ENCODE results near the gene PPP1R9B.

The PPP1R9B gene

DNA sequence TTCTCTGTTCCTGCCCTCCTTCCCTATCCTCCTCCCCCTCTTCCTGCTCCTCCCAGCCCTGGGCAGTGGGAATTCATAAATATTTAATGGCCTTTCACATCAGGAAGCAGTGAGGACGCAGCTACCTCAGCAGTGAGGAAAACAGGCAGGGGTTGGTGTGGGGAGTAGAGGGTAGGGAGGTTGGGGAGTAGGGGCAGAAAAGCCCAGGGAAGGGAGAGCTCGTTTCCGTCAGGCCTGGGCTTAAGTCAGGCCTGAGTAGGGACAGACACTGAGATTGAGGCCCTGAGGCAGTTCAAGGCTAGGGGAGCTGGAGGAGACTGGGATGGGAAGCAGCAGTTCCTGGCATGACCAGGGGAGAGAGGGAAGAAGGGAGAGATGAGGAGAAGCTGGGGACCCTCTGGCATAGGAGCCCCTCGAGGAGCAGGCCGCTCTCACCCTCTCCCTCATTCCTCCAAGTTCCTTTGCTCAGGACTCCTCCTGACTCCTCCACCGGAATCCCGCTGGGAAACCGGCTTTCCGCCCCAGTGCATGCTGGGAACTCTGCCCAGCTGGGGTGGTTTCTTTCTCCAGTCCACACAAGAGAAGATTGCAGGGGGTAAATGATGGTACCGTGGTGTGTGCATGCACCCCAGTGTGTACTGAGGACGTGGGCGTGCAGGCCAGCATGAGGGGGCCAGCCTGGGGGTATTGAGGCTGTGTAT, 26.7 kb downstream of the PPP1R9B start:
- no peak for DNase-seq (ENCODE audit: low spot score)

DNA sequence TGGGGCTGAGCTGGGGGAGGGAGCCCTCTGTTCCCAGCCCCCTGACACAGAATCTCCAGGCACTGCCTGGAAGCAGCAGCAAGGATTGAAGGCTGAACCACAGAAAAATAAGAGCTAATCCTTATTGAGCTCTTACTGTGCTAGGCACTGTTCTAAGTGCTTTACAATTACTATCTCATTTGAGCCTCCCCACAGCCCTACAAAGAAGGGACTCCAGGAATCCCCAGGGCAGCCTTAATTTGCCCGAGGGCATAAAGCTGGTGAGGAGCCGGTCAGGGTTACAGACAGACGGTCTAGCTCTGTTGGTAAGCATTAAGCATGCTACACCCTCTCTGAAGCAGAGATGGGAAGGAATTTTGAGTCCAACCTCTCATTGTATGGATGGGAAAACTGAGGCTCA, 27.5 kb downstream of the PPP1R9B start:
- no peak for DNase-seq (ENCODE audit: low spot score)

DNA sequence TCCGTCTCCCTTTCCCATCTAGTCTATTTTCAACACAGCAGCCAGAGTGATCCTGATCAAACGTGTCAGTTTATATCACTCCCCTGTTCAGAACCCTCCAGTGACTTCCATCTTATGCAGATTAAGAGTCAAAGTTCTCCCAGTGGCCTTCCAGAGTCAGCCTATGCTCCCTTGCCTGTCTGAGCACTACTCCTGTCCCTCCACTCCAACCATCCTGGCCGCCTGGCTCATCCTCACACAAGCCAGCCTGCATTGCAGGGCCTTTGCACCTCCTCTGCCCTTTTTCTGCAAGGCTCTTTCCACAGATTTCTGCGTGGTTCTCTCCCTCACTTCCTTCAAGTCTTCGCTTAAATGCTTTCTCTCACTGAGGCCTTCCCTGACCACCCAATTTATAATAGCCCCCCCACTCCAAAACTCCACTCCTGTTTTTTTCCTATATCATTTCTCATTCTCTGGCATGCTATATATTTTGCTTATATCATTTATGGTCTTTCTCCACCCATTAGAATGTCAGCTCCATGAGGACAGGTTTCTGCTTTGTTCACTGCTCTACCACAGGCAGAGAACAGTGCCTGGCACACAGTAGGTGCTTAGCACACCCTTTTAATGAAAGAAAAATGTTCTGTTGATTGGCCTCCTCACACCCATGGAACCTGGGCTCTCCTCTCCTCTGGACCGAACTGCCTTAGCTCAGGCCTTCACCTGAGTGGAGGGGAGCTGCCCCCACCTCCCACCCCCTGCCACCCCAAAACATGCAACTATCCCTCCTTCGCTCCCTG, 29.8 kb downstream of the PPP1R9B start:
- no peak for DNase-seq (ENCODE audit: low spot score)

- DNase-seq (ENCODE audit: low spot score): no peak
These were observed 31.7 kb downstream of the PPP1R9B start for GRCh38 chr17:50118828-50119218.

DNA sequence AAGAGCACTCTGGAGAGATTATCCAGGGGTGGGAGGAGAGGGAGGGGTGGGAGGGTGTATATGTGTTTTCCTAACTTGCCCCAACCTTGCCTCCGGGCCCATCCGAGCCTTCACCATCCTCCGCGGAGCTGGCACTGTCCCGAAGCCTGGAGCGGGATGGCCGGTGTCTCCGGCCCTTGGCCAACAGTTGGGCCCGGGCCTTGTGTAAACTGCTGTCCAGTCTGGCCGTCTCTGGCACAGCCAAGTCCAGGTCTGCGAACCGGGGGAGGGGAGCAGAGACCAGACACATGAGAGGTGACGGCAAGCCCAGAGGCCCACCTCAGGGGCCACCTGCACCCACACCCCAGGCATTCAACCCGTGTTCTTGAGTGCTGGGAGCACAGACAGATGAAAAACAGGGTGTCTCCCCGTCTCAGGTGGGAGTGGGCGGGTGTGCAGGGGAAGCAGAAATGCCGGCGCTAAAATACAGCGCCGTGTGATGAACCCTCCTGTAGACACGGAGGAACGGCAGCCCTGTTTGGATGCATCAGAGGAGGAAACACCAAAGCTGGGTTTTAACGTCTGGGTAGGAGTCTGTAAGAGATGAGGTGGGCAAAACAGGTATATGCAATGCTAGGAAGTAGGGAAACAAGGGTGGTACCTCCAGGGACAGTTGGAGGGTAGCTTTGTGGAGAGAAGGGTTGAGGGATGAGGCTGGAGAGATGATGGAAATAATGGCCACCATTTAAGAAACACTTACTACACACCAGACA, 32.2 kb downstream of the PPP1R9B start:
- DNase-seq (ENCODE audit: low spot score): no peak

DNA sequence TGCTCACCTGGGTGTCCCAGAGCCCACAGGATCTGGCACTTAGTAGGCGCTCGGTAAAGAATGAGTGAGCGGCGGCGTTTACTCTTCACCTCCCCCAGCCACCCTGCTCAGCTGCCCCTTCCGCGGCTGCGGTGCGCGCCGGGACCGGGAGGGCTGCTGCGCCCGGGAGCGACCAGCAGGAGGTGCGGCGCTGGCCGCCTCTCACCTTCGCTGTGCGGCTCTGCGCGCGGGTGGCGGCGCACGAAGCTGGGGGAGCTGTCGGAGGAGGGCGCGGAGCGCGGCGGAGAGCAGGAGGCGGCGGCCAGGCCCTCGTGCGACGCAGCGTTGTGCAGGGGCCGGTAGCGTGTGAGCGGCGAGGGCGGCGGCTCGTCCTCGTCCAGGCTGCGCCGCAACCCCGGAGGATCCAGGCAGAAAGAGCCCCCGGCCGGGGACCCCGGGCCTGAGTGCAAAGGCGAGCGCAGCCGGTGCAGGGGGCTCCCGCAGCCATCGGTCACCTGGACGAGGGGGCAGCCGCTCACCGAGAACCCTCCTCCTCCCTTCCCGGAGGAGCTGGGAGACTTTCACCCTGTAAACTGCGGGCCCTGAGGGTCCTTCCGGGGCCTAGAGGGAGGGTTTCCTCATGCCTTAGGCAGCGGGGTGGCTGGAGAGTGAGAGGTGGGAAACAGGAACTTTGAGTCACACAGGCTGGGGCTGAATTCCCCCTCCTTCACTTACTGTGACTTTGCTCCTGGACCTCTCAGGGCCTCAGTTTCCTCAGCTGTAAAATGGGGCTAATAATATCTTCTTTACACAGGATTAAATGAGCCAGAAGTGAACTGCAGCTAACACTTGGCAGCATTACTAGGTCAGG, 33.0 kb downstream of the PPP1R9B start:
- DNase-seq (ENCODE audit: low spot score): no peak

GRCh38 chr17:50115756-50116155, 34.7 kb downstream of the PPP1R9B start:
- no peak for DNase-seq (ENCODE audit: low spot score)

DNA sequence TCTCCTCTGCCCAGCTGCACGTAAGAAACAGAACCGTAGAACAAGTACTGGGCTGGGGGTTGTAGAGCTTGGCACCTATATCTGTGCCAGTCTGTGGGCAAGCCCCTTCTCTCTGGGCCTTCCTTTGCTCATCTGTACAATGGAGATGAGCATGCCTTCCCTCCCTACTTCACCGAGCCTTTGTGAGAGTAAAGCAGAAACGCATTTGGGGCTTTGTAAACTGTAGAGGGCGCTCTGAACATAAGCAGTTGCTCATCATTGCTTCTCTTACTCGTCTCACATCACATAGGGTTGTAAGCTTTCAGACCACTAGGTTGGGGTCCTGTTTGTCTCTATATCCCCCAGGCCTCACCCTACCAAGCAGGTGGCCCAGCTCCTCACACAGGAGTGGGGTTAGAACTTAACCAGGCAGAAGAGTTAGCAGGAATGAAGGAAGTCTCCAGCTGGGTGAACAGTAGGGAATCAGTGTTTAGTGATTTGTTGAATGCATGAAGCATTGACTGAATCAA, 35.6 kb downstream of the PPP1R9B start:
- no peak for DNase-seq (ENCODE audit: low spot score)

DNA sequence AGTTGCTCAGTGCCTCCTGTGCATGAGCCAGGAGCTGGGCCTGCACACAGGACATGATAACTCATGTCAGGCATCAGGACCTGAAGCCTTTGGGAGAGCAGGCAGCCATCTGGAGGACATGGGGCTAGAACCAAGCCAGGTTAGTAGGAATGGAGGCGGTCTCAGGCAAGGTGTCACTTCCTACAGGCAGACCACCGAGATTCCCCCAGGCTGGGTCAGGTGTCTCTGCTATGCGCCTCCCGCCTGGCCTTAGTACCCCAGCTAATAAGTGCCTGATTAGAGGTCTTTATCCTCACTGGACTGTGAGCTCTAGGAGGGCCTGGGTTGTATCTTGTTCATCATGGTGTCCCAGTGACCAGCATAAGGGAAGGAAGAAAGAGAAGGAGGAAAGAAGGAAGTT, 36.1 kb downstream of the PPP1R9B start:
- DNase-seq (ENCODE audit: low spot score): no peak

DNA sequence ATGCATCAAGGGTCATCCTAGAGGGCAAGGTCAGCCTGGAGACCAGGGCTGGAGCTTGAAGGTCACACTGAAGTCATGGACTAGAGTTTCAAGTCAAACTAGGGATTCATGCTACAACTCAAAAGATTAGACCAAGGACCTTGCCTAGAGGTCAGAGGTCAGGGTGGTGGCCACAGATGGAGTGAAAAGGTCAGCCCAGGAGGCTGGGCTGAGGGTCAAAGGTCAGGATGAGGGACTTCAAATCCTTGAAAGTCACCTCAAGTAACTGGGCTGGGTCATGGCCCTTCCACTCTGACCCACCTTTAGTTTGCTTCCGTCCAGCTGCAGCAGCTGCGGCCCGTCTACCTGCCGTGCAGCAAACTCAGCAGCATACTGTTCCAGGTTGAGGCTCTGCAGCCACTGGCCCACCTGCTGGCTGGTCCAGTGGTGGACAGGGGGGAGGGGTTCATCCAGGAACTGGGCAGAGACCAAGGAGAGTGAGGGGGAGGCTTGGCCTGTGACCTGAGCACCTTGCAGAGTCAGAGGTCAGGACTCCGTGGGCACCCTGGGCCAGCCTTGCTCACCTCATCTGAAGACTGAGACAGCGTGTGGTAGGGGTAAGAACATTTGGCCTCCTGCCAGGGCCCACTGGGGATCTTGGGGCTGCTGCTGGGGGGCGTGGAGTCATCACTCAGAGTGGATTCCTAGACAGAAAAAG, 36.7 kb downstream of the PPP1R9B start:
- DNase-seq (ENCODE audit: low spot score): no peak

DNA sequence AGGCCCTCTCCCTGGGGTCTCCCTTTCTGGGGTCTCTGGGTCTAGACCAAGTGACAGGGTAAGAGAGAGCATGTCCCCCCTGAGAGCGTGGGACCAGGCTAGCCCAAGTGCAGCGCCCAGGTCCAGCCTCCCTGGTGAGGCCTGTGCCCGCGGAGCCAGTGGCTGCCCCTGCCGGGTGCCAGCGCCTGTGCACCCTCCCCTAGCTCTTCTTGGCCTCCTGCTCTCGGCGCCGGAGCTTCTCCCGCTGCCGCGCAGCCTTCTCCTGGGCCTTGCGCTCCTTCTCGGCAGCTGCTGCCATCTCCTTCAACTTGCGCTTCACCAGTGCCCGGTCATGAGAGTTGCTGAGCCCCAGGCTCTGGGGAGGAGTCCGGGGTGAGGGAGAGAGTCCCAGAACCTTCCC, 37.8 kb downstream of the PPP1R9B start:
- no peak for DNase-seq (ENCODE audit: low spot score)

DNA sequence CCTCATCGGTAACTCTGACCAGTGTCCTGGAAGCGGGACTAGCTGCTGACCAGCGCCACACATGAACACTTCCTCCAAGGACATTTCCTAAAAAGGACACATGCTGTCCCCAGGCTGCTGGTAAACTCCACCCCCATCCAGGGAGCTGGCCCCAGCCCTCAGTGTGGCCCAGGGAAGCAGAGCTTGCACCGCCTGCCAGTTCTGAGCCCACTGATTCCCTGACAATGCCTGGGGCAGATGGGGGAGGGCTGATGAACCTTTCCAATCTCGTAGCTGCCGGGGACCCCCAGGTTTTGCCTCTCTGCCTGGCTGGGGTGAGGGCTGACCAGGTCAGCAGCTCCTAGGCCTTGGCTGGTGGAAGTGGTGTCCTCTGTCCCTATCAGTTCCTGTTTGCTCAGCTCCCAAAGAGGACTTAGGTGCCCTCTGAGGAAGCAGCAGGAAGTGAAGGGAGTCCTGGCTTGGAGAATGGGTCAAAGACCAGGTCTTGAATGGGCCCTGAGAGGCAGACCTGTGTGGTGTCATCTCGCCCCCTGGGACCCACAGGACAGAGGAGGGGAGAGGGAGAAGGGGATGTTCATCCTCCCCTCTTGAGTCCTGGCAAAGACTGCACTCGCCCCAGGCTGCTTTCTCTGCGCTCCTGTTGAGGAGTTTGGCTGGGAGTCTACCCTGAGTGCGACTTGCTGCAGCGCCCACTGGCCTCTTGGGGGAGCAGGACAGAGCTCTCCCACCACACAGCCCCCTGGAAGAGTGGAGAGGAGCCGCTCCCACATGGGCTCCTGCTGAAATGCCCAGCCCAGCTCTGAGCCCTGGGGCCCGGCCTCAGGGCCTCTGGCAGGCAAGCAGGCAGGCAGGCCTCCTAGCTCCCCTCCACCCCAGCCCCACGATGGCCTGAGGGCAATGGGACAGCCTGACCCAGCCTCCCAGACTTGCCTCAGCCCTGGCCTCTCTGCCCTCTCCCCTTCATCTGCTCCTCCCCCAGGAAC, 38.5 kb downstream of the PPP1R9B start:
- no peak for DNase-seq (ENCODE audit: low spot score)

DNA sequence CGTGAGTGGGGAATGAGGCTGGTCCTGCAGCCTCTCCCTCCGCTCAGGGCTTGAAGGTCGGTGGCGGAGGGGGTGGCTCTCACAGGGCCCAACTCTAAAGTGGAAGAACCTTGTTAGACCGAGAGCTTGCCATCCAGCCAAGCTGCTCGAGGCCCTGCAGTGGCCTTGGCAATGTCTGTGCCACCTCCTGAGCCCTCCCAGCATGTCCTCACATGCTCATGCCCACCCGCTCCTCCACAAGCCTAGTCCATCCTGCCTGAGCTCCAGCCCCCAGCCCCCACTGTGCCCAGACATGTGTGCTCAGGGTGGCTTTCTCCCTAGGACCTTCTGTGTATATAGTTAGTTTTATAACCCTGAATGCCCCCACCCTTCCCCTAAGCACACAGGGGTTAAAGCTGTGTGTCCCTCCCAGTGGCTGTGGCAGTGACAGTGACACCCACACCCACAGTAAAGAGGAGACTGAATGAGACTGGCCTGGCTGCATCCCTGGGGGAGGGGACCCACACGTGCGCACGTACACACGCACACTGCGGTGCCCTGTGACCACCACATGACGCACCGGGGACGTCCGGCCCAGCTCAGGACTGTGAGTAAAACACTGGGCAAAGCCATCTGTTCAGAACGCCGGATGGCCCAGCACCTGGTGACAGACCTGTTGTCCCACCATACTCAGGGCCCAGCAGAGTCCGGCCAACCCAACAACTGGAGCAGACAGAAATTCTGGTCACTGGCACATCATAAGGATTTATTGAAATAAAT, 39.7 kb downstream of the PPP1R9B start:
- DNase-seq (ENCODE audit: low spot score): no peak

- no peak for DNase-seq (ENCODE audit: low spot score)
These were observed 40.7 kb downstream of the PPP1R9B start for GRCh38 chr17:50109785-50110184.

DNA sequence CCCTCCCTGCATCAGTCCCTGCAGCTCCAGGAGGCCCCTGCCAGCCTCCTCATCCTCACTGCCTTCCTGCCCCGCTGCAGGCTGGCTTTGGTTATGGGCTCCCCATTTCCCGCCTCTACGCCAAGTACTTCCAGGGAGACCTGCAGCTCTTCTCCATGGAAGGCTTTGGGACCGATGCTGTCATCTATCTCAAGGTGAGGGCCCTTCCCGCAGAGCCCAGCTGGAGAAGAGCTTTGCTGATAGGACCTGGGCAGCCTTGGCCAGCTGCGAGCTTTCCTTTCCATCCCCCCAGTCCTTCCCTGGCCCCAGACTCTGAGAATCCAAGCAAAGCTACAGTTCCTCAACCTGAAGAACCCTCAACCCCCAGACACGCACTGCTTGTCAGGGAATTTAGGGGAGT, 41.3 kb downstream of the PPP1R9B start:
- no peak for DNase-seq (ENCODE audit: low spot score)

DNA sequence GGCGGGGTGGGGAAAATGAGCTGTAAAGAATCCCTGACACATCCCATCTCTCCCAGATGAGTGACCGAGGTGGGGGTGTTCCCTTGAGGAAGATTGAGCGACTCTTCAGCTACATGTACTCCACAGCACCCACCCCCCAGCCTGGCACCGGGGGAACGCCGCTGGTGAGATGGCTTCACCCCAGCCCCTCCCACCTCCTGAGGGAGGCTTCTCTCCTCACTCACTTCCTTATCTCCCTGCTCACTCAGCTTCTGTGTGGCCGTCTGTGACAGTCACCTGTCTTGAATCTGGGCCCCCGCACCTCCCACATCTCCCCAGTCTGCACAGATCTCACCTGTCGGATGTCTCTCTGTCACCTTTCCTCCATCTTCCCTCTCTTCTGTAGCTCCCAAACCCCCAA, 41.9 kb downstream of the PPP1R9B start:
- peak; percentile 58 for DNase-seq (ENCODE audit: low spot score)

- no peak for DNase-seq (ENCODE audit: low spot score)
These were observed 42.6 kb downstream of the PPP1R9B start for GRCh38 chr17:50107790-50108414.

DNA sequence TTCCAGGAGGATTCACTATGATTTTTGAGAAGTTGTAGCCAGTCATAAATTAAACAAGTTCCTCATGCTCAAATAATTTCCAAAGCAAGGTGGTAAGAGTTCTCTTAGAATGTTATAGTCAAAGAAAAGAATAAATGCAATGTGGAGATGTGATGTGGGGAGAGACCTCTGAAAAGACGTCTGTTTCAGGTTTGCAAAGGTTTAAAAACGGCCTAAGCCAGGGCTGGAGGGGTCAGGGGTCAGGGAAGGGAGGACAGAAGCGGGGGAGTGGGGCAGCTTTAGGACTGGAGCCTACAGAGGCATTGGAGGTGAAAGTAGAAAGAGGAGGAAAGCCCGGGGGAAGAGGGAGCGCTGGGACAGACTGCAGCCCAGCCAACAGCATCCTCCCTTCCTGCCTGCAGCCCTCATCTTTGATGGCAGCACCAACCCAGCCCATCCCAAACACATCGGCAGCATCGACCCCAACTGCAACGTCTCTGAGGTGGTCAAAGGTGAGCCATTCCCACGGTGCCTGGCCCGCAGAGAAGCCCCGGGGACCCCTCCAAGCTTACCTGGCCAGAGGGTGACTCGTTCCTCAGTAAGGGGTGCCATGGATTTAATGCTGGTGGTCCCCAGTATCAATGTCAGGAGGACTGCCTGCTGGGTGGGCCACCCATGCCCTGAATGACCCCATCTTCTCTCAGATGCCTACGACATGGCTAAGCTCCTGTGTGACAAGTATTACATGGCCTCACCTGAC, 43.9 kb downstream of the PPP1R9B start:
- DNase-seq (ENCODE audit: low spot score): no peak
